SHP77 (cell line): ENCODE results near the gene ZNF793.

ENCODE experiments used
- DNase-seq, 2 experiments: peaks; one replicate each; lab custom pipeline; 2025; lab: John Stamatoyannopoulos, UW

Gene ZNF793

DNA sequence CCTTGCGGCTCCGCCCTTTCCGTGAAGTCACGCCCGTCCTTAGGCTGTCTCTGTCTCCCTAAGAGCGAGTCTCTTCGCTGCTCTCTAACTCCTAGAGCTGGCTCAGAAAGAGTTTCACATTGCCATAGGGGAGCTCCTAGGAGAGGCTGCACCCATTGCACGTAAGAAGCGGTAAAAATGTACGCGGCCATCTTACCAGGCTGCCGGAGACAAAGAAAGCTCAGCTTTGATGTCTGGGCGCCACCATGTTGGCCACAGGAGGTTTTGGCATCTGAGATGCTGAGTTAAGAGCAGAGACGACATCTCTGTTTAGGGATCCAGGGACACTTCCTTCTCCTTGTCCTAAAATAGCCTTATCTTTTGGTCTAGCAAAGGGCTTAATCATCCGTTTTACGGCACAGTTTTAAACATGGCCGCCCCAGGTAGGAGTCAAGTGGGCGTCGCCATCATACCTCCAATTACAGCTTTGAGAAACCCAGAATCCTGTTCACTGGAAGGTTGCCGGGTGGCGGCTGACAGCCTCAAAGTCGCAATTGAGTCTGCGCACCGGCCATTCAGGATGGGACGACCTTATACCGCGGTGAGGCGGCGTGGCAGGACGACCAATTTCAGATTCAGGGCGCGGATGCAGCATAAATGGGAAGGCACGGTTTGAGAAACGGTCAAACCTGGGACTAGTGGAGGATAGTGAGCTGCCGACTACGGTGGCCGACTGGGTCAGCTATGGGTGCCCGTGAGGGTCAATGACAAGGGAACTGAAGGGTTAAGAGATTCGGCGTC, at the start of gene ZNF793:
ZNF793 (plus strand) TSS at position 553 of the 780 bp plus-strand sequence. CDS start 16,501 bp downstream, outside the sequence.
- peak; percentile 22 to 68 for DNase-seq

DNA sequence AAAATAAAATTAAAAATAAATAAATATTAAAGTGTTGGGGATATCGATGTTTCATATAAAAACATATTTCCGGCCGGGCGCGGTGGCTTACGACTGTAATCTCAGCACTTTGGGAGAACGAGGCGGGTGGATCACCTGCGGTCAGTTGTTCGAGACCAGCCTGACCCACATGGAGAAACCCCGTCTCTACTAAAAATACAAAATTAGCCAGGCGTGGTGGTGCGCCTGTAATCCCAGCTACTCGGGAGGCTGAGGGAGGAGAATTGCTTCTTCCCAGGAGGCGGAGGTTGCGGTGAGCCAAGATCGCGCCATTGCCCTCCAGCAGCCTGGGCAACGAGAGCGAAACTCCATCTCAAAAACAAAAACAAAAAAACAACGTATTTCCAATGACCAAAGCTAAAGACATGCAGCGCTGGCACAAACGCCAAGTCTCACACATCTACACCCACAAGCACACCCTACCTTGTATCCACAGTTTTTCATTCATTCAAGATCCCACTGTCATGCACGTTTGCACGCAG, 40.4 kb upstream of the ZNF793 start:
- peak in 1 of 2 experiments; percentile 24 for DNase-seq

DNA sequence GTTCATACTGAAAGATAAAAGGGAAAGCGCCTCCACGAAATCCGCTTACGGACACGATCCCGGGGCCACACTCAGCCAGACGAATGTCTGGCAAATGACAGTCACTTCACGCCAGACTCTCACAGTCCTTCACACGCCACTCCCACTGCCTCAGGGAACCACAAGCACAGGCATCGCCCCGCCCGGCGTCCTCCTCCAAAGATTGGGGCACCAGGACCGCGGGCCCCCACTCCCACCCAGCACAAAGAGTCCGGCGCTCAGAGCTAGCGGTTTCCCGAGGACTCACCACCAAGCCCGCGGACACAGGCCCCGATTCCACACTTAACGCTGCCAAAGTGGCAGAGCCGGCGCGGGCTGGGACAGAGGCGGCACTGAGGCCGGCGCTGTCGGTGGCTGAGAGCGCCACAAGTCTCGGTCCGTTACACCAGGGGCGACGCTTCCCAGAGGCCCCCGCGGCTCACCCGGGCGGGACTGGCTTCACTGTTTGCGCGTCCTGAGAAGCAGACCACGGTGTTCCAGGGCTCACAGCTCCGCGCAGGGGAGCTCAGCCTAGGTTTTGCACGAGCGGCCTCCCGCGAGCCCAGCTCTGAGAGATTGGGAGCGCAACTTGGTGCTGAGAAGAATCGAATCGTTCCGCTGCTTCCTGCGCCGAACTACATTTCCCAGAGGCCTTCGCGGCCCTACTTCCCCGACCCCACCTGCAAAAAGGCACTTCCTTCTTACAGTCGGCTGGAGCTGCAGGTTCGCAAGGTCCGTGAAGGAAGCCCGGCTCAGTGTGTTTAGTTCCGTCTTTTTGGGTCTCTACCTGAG, 39.7 kb upstream of the ZNF793 start, which contains the start of gene ZNF569:
ZNF569 (minus strand) TSS at position 647 of the 810 bp plus-strand sequence. CDS start 22,523 bp downstream, outside the sequence.
- DNase-seq, result peak; percentile 96 to 97

DNA sequence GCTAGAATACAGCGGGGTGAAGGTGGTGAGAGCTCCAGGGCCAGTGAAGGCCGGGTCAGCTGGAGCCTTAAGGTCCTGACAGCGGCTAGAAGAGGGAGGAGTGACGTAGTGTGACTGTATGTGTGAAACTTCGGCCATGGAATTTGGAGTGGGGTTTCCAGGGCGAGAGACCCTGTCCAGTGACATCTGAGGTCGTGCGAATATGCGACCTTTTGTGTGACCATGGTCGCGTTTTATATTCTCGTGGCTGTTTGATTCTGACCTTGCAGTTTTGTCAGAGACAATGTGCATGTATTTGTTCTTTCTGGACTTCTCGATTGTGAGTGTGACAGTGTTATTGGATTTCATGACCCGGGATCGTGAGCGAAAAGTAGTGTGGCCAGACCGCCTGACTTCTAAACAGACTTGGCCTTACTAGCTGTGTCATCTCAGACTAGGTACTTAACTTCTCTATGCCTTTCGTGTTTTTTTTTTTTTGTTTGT, 39.1 kb upstream of the ZNF793 start:
- no peak for DNase-seq

DNA sequence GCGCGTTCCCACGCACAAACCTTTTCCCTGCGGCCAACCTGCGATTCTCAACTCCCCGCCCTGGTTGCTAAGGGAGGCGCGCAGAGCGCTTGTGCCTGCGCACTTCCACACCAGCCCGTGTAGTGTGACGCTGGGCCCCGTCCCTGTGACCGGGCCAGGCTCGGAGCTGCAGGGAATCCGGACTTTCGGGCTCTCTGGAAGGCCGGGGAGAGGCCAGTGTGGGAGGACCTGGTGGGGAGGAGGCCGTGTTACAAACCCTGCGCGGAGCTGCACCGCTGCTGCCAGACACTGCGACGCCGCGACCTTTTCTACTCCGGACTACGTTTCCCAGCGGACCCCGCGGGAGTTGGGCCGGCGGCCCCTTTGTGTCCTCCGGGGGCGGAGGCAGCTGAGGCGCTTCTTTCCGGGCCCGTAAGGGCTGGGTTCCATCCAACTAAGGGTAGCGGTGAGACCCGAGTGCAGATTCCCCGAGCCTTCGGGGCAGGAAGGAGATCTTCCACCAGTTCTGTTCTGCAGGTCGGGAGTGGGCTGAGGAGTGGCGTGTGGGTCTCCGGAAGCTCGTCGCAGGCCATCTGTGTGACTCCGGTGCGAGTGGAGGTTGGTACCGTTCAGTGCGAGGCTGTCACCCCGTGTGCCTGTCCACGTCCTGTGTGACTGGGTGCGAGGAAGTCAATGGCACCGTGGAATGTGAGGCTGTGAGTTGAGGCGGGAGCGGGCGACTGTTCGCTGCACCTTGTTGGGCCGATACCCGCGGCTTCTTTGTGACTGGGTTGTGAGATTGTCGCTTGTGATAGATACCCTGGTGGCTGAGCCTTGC, 37.6 kb upstream of the ZNF793 start, which contains the start of gene ZNF570:
ZNF570 (plus strand) TSS at position 396 of the 817 bp plus-strand sequence. CDS start 999 bp downstream, outside the sequence.
- peak; percentile 86 to 88 for DNase-seq

DNA sequence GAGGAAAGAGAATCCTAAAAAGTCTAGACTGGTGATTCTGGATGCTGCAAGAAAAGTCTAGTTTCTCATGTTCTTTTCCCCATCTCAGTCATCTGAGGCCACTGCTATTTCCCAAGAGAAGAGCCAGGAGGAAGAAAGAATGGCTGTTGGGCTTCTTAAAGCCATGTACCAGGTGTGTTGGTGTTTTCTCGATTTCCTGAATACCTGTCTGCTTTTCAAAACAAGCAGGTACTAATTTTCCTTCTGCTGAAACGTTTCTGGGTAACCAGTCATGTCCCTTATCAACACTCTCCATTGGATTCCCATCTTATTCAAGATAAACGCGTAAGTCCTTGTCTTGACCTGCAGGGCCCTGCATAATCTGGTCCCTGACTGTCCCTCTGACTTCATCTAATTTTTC, 36.5 kb upstream of the ZNF793 start:
- no peak for DNase-seq

DNA sequence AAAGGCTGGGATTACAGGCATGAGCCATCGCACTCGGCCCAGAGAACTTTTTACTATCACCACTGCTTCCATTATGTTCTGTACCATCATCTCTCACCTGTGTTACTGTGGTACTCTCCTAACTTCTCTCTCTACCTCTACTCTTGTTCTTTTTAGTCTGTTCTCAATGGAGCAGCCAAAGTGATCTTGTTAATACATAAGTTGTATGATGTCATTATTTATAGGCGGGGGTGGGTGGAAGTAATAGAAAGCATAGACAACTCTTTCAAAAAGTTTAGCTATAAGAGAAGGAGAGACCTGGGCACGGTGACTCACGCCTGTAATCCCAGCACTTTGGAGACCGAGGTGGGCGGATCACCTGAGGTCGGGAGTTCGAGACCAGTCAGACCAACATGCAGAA, 34.6 kb upstream of the ZNF793 start:
- DNase-seq, result no peak

DNA sequence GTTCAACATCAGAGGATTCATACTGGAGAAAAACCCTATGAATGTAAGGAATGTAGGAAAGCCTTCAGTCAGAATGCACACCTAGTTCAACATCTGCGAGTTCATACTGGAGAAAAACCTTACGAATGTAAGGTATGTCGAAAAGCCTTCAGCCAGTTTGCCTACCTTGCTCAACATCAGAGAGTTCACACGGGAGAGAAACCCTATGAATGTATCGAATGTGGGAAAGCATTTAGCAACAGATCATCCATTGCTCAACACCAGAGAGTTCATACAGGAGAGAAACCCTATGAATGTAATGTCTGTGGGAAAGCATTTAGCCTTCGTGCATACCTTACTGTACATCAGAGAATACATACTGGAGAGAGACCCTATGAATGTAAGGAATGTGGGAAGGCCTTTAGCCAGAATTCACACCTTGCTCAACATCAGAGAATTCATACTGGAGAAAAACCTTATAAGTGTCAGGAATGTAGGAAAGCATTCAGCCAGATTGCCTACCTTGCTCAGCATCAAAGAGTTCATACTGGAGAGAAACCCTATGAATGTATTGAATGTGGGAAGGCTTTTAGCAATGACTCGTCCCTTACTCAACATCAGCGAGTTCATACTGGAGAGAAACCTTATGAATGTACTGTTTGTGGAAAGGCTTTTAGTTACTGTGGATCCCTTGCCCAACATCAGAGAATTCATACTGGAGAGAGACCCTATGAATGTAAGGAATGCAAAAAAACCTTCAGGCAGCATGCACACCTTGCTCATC, 22.2 kb upstream of the ZNF793 start:
- DNase-seq, result no peak

DNA sequence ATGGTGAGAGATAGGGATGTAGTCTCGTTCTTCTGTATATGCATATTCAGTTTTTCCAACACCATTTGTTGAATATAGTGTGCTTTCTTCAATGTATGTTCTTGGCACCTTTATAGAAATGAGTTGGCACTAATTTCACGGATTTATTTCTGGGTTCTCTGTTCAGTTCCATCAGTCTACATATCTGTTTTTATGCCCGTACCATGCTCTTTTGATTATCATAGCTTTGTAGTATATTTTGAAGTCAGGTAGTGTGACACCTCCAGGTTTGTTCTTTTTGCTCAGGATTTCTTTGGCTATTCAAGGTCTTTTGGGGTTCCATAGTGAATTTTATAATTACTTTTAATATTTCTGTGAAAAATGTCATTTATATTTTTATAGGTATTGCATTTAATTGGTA, 14.5 kb upstream of the ZNF793 start:
- no peak for DNase-seq

DNA sequence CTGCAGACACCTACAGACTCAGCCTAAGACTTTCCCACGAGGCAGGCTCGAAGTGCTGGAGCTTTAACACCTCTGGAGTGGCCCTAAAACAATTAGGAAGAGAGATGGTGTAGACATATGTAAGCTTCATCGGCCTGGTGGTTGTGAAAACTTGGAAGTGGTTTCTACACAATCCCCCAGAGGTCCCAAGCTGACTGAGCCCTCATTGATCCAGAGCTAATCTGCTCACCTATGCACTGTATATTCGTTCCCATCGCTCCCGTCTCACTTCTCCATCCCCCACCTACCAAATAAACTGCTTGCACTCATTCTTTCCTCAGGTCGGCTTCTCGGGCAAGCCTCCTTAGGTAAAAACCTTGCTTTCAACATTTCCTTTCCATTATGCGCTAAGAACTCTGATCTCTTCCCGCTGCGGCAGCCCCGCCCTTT, 767 bp upstream of the ZNF793 start:
- DNase-seq, result peak in 1 of 2 experiments; percentile 22

DNA sequence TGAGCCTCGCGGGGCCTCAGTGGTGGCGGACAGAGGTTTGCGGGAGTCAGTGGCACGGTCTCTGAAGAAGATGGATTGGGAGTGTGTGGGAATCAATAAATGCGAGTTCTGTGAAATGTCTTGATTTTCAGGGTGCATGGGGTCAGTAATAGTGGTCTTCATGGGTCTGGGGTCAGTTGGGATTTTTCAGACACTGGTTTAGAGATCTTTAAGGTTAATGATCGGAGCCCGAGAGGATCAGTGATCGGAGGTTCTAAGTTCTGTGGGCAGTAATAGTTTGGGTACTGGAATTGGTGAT, 377 bp downstream of the ZNF793 start:
- no peak for DNase-seq

DNA sequence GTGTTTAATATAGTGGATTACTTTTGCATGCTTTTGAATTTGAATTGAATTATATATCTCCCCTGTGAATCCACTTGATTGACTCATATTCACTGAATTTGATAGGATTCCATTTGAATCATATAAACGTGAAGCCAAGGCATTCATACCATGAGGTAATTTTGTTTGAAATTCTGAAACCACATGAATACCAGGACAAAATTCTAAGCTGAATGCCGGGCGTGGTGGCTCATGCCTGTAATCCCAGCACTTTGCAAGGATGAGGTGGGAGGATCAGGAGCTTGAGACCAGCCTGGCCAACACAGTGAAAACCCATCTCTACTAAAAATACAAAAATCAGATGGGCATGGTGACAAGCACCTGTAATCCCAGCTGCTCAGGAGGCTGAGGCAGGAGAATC, 4.4 kb downstream of the ZNF793 start:
- no peak for DNase-seq

DNA sequence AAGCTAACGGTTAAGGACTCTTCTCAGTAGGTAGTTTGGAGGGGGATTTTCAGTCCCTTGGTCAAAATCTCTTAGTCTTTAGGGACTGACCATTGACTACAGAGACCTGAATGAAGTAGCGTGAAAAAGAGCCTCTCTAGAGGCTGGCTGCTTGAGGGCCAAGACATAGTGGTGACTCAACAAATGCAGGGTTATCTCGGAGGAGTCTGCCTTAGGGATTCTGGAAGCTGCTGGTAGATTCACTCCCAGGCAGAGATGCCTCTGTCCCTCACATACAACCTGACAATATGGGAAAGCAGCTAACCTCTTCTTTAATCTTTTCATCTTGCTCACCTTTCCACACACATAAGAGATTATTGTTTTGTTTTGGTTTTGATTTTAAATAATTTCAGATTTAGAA, 5.1 kb downstream of the ZNF793 start:
- DNase-seq, result no peak

DNA sequence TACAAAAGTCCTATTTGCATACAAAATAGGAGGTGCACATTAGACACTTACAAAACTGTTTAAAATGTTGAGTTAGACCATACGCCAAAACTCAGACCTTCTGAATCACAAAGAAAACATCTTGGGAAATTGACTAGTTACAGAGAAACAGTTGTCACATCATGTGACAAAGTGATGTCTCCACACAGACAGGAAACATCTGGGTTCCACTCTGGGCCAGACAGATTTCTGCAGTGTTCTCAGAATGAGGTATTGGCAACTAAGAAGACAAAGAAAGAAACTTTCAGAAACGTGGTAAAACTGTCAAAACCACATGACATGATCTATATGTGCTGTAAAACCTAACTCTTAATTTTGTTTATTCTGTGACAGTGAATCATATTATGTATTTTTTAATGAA, 6.7 kb downstream of the ZNF793 start:
- DNase-seq, result no peak

DNA sequence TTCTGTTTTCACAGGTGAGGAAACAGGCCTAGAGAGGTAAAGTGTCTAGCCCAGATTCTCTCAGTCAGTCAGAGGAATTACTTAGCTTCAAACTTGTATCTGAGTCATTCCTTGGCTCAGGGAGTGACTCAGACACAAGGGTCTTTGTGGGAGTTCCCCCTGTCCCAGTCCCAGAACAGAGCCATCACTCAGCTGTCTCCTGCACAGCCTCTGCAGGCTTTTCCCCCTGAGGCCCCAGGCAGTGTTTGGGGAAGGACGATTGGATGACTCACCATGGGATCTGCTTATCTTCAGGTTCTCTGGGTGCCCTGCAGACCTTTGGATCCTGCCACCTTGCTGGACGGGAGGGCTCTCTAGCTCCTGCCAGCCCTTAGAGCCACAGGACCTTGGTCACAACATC, 13.2 kb downstream of the ZNF793 start:
- no peak for DNase-seq

DNA sequence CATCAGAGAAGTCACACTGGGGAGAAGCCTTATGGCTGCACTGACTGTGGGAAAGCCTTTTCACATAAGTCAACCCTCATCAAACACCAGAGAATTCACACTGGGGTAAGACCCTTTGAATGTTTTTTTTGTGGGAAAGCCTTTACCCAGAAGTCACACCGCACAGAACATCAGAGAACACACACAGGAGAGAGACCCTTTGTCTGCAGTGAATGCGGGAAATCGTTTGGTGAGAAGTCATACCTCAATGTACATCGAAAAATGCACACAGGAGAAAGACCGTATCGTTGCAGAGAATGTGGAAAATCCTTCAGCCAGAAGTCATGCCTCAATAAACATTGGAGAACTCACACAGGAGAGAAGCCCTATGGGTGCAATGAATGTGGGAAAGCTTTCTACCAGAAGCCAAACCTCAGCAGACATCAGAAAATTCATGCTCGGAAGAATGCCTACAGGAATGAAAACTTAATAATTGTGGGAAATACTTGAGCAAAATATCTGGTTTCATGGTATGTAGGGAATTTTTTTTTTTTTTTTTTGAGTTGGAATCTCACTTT, 30.7 kb downstream of the ZNF793 start:
- DNase-seq, result no peak

DNA sequence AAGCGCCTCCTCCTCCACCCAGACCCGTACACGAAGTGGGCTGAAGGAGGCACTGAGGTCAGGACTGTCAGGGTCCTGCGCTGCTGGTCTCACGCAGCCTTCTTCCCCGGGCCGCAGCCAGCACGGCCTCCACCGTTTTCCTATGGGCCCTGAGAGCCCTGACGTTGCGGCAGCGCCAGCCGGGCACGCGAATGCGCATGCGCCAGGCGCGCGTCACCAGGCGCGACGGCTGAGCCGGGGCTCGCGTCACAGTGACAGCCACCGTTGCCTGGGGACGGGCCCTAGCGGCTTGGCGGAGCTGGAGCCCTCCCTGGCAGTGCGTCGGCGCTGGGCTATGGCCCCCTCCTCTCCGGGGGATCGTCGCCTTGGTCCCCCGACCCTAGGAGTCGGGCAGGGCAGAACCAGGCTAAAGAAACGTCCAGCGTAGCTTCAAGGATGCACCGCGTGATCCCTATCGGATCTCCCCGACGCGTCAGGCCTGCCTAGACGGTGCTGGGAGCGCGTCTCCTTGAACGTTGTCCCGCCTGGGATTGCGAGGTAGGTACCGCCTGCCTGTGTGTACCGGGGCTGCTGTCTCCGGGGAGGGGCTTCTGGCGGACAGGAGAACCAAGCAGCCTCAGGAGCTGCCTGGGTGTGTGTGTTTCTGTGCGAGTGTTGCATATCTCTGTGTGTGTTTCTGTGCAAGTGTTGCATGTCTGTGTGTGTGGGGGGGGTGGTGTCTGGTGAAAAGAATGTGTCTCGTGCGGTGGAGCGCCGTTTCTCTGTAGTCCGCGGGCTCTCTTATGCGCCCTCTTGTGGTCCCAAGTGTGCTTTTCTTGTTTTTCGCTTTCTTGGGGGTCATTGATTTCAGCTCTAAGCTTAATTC, 44.6 kb downstream of the ZNF793 start:
- DNase-seq, result no peak

DNA sequence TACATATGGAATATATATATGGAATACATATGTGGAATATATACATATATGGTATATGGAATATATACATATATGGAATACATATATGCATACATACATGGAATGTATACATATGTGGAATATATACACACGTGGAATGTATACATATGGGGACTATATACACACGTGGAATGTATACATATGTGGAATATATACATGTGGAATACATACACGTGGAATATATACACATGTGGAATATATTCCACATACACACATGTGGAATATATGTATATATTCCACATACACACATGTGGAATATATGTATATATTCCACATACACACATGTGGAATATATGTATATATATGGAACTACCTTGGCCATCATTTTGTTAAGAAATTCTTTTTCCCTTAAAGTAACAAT, 56.8 kb downstream of the ZNF793 start:
- DNase-seq, result no peak

DNA sequence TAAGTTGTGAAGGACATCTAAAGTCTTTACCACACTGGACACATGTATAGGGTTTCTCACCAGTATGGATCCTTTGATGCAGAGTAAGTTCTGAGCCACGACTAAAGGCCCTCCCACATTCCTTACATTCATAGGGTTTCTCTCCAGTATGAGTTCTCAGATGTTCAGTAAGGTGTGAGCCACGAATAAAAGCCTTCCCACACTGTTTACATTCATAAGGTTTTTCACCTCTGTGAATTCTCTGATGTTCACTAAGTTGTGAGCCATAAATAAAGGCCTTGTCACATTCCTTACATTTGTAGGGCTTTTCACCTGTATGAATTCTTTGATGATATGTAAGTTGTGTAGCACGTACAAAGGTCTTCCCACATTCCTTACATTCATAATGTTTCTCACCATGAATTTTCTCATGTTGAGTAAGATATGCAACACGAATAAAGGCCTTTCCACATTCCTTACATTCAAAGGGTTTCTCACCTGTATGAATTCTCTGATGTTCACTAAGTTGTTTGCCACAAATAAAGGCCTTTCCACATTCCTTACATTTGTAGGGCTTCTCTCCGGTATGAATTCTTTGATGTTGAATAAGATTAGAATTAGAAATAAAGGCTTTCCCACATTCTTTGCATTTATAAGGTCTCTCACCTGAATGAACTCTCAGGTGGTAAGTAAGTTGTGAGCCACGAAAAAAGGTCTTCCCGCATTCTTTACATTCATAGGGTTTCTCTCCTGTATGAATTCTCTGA, 58.1 kb downstream of the ZNF793 start:
- DNase-seq, result no peak
